Neural cell (in vitro differentiated cells): Measurements from ENCODE around the gene HOXD3. TPM values are rescaled to one million over a fixed set of nuclear protein-coding genes. Genes with fewer than 3 reads are reported as not detected.

ENCODE experiments used
- H2AFZ ChIP-seq: fragments of 200-600, 300-800 bp; sonication (generic), shearing (Covaris generic); 2 replicates; pipeline ENCODE4 v1.6.0; 2014; ENCODE audit warnings: low read depth, mild to moderate bottlenecking, antibody characterized with exemption, low read length, moderate library complexity
- H3F3A ChIP-seq: fragments of 200-600 bp; shearing (Covaris generic); 2 replicates; pipeline ENCODE4 v1.6.1; 2016; ENCODE audit warnings: mild to moderate bottlenecking, moderate library complexity, mixed read lengths, antibody characterized with exemption, low read length; ENCODE audit not compliant: insufficient read depth, poor library complexity, severe bottlenecking
- H3K27ac ChIP-seq: fragments of 200-600, 300-800 bp; sonication (generic), shearing (Covaris generic); 2 replicates; pipeline ENCODE4 v1.5.1; 2014; ENCODE audit warnings: mild to moderate bottlenecking, low read length, moderate library complexity
- H3K27me3 ChIP-seq: fragments of 300-800, 200-600 bp; sonication (generic), shearing (Covaris generic); 2 replicates; pipeline ENCODE4 v1.6.0; 2014; ENCODE audit warnings: mild to moderate bottlenecking, low read depth, low read length, moderate library complexity; ENCODE audit not compliant: insufficient read depth
- H3K36me3 ChIP-seq: fragments of 300-800, 200-600 bp; sonication (generic), shearing (Covaris generic); 2 replicates; pipeline ENCODE4 v1.5.1; 2014; ENCODE audit warnings: mild to moderate bottlenecking, antibody characterized with exemption, low read length, moderate library complexity; ENCODE audit not compliant: insufficient read depth
- H3K4me2 ChIP-seq: fragments of 300-800, 200-600 bp; sonication (generic), shearing (Covaris generic); 2 replicates; pipeline ENCODE4 v1.6.0; 2014; ENCODE audit warnings: mild to moderate bottlenecking, low read length
- H3K4me3 ChIP-seq: fragments of 300-800, 200-600 bp; sonication (generic), shearing (Covaris generic); 2 replicates; pipeline ENCODE4 v1.5.1; 2014; ENCODE audit warnings: mild to moderate bottlenecking, low read length, moderate library complexity
- H3K79me2 ChIP-seq: fragments of 200-600 bp; shearing (Covaris generic); replicated peaks from 2 replicates; pipeline ENCODE4 v1.6.0; 2014; ENCODE audit warnings: mild to moderate bottlenecking, low read length, moderate library complexity; ENCODE audit not compliant: insufficient read depth
- H3K9ac ChIP-seq: fragments of 300-800, 200-600 bp; sonication (generic), shearing (Covaris generic); 2 replicates; pipeline ENCODE4 v1.6.1; 2016; ENCODE audit warnings: mild to moderate bottlenecking, low read length, mixed read lengths
- H3K9me2 ChIP-seq: fragments of 200-600 bp; shearing (Covaris generic); 2 replicates; pipeline ENCODE4 v1.6.1; 2016; ENCODE audit warnings: mild to moderate bottlenecking, low read length, mixed read lengths; ENCODE audit not compliant: insufficient read depth
- H3K9me3 ChIP-seq: fragments of 200-600, 300-800 bp; sonication (generic), shearing (Covaris generic); 2 replicates; pipeline ENCODE4 v1.6.1; 2016; ENCODE audit warnings: mild to moderate bottlenecking, mixed run types, low read length, moderate library complexity, mixed read lengths
- H4K20me1 ChIP-seq: fragments of 200-600 bp; shearing (Covaris generic); 2 replicates; pipeline ENCODE4 v1.6.1; 2016; ENCODE audit warnings: mild to moderate bottlenecking, mixed run types; ENCODE audit not compliant: insufficient read depth
- EP300 ChIP-seq: fragments of 450-650 bp; conservative IDR thresholded peaks from 2 replicates; pipeline ENCODE4 v1.6.1; 2014; ENCODE audit warnings: antibody characterized with exemption, mild to moderate bottlenecking, moderate library complexity; ENCODE audit not compliant: poor library complexity, severe bottlenecking
- EZH2 ChIP-seq: fragments of 200-600, 300-800 bp; shearing (Covaris generic), sonication (generic); IDR thresholded peaks from 2 replicates; pipeline ENCODE4 v1.6.1; 2014; ENCODE audit warnings: antibody characterized with exemption, low read length, borderline replicate concordance, mild to moderate bottlenecking; ENCODE audit not compliant: insufficient read depth, poor library complexity, severe bottlenecking
- MXI1 ChIP-seq: fragments of 450-650 bp; conservative IDR thresholded peaks from 2 replicates; pipeline ENCODE4 v1.6.1; 2014; ENCODE audit warnings: antibody characterized with exemption, mild to moderate bottlenecking; ENCODE audit not compliant: poor library complexity, severe bottlenecking
- POLR2AphosphoS5 ChIP-seq: IDR thresholded peaks from 2 replicates; pipeline ENCODE4 v1.6.1; 2012
- RAD21 ChIP-seq: fragments of 450-650 bp; conservative IDR thresholded peaks from 2 replicates; pipeline ENCODE4 v1.6.1; 2014; ENCODE audit warnings: antibody characterized with exemption, mild to moderate bottlenecking, moderate library complexity
- REST ChIP-seq: IDR thresholded peaks from 2 replicates; pipeline ENCODE4 v1.6.1; 2012; ENCODE audit warnings: borderline replicate concordance
- SMC3 ChIP-seq: fragments of 450-650 bp; conservative IDR thresholded peaks from 2 replicates; pipeline ENCODE4 v1.6.1; 2014; ENCODE audit warnings: antibody characterized with exemption, mild to moderate bottlenecking, moderate library complexity; ENCODE audit not compliant: poor library complexity
- TAF1 ChIP-seq: IDR thresholded peaks from 2 replicates; pipeline ENCODE4 v1.6.1; 2012; ENCODE audit warnings: low read depth
- polyA plus RNA-seq: library from polyadenylated mRNA; depleted of rRNA; stranded (reverse); fragments of >200 nt; gene quantifications from 2 replicates; pipeline ENCODE4 v1.2.3, GENCODE V29; 2014
- TF ChIP-seq, protein P1 (sequence below): fragments of 450-650 bp; IDR thresholded peaks from 2 replicates; pipeline ENCODE4 v1.5.1; 2014; ENCODE audit warnings: antibody characterized with exemption, mild to moderate bottlenecking, moderate library complexity; ENCODE audit not compliant: poor library complexity, severe bottlenecking

The HOXD3 gene
- polyA plus RNA-seq, 1 donor from 2014 or later = not detected

DNA sequence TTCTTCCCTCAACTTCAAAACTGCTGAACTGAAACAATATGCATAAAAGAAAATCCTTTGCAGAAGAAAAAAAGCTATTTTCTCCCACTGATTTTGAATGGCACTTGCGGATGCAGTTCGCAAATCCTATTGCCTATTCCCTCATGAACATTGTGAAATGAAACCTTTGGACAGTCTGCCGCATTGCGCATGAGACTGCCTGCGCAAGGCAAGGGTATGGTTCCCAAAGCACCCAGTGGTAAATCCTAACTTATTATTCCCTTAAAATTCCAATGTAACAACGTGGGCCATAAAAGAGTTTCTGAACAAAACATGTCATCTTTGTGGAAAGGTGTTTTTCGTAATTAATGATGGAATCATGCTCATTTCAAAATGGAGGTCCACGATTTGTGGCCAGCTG lies 19.2 kb upstream of the HOXD3 start:
- Histone ChIP-seq H3K4me2 (no peak overlapping the region), H3K9ac (no peak overlapping the region), H3F3A (no peaks in the 10 kb centered on the region), H2AFZ (no peak overlapping the region), H3K27ac (no peak overlapping the region), H3K36me3 (no peaks in the 10 kb centered on the region), H3K9me3 (peaks cover 4% of the 10 kb centered on the region), H3K27me3 (peaks cover 100% of the 10 kb centered on the region), H4K20me1 (no peaks in the 10 kb centered on the region), H3K9me2 (no peaks in the 10 kb centered on the region), H3K4me3 (no peak overlapping the region), H3K79me2 (no peaks in the 10 kb centered on the region)
- no peak for TF ChIP-seq REST

DNA sequence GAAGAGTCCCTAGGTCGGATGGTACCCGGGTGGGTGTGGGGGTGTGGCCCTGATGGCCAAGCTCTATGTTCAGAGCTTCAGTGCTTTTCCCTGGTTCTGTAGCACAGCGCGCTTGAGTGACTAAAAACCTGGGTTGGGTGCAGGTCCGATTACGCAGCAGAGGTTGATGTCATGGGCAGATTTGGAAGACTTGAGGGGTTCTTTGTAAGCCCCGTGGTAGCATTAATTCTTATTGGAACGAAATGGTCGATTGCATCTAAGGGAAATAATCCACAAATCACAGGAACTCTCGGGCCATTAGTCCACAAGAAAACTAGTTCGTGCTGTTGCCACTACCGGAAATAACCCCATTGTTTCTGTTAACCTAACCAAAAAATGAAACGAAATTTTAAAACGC lies 18.6 kb upstream of the HOXD3 start:
- no peaks in the 10 kb centered on the region for H3K9me2 ChIP-seq
- no peak overlapping the region for H3K27ac ChIP-seq
- no peak overlapping the region for H3K4me3 ChIP-seq
- TF ChIP-seq RAD21 = no peak
- no peak for TF ChIP-seq EP300
- TF ChIP-seq EZH2 = no peak
- no peak for TF ChIP-seq POLR2AphosphoS5
- no peak for TF ChIP-seq TAF1
- no peak for TF ChIP-seq SMC3
- TF ChIP-seq, protein P1, sequence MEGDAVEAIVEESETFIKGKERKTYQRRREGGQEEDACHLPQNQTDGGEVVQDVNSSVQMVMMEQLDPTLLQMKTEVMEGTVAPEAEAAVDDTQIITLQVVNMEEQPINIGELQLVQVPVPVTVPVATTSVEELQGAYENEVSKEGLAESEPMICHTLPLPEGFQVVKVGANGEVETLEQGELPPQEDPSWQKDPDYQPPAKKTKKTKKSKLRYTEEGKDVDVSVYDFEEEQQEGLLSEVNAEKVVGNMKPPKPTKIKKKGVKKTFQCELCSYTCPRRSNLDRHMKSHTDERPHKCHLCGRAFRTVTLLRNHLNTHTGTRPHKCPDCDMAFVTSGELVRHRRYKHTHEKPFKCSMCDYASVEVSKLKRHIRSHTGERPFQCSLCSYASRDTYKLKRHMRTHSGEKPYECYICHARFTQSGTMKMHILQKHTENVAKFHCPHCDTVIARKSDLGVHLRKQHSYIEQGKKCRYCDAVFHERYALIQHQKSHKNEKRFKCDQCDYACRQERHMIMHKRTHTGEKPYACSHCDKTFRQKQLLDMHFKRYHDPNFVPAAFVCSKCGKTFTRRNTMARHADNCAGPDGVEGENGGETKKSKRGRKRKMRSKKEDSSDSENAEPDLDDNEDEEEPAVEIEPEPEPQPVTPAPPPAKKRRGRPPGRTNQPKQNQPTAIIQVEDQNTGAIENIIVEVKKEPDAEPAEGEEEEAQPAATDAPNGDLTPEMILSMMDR = no peak
- H3K79me2 ChIP-seq = no peaks in the 10 kb centered on the region
- H3K36me3 ChIP-seq = no peaks in the 10 kb centered on the region
- no peak overlapping the region for H2AFZ ChIP-seq
- peaks cover 100% of the 10 kb centered on the region for H3K27me3 ChIP-seq
- no peak overlapping the region for H3K4me2 ChIP-seq
- peaks cover 4% of the 10 kb centered on the region for H3K9me3 ChIP-seq
- H3K9ac ChIP-seq = no peak overlapping the region
- no peaks in the 10 kb centered on the region for H3F3A ChIP-seq
- H4K20me1 ChIP-seq = no peaks in the 10 kb centered on the region

DNA sequence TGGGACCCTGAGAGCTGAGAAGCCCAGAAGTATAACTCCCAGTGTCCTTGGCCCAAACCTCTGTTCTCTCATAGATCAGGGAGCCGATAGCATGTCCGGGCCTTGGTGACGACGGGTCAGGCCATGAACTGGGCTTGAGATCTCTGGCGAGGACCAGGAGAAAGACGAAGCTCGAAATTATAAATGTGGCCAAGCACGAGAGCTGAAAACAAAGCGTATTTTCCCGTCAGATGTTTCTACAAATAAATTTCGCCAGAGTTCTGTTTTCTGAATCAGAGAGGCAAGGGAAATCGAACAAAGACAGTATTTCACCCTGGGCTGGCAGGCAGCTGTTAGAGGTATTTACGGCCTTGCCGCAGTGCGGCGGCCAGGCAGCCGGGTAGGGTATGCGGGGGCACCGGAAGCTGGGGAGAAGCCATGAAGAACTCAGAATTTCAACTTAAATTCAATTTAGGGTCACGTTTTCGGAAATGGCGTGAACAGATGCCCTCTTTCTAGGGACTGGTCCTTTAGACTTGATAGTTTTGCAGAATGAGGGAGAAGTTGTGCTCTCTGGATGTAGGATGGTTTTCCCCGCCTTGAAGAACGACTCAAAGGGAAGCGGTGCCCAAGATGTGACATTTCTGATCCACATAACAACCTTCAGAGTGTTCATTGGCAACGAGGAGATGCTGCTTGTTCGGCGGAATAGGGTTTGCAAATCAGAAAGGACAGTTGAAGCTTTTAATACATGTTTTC lies 18.0 kb upstream of the HOXD3 start:
- H2AFZ ChIP-seq = no peak overlapping the region
- H3K9ac ChIP-seq = no peak overlapping the region
- peaks cover 4% of the 10 kb centered on the region for H3K9me3 ChIP-seq
- TF ChIP-seq POLR2AphosphoS5 (no peak), TAF1 (no peak), SMC3 (no peak), MXI1 (no peak), REST (no peak), EP300 (no peak), EZH2 (no peak), RAD21 (no peak)
- TF ChIP-seq, protein P1 = no peak
- no peak overlapping the region for H3K4me2 ChIP-seq
- H3K36me3 ChIP-seq = no peaks in the 10 kb centered on the region
- no peaks in the 10 kb centered on the region for H4K20me1 ChIP-seq
- H3K79me2 ChIP-seq = no peaks in the 10 kb centered on the region
- no peaks in the 10 kb centered on the region for H3F3A ChIP-seq
- no peaks in the 10 kb centered on the region for H3K9me2 ChIP-seq
- no peak overlapping the region for H3K27ac ChIP-seq
- H3K27me3 ChIP-seq = peaks cover 100% of the 10 kb centered on the region
- no peak overlapping the region for H3K4me3 ChIP-seq
